GM21529 (cell line): ENCODE results near the gene SLC25A17.
"Not testable (repeated sequence)": the region's sequence is repeated elsewhere in the genome, so short reads cannot be mapped to it uniquely, and the experiment has no call there.

Experiments used
- ATAC-seq: cut with Tn5 transposase; IDR thresholded peaks from one replicate; pipeline ENCODE4 v1.9.1; 2021; ENCODE audit not compliant: unreplicated experiment

SLC25A17 gene

GRCh38 chr22:40721266-40721665 is 97.9 kb downstream of the SLC25A17 start:
- ATAC-seq = no peak

GRCh38 chr22:40720538-40721256 is 98.4 kb downstream of the SLC25A17 start:
- no peak for ATAC-seq

GRCh38 chr22:40720156-40720537 is 99.0 kb downstream of the SLC25A17 start:
- ATAC-seq = not testable (repeated sequence)
